Measurements from ENCODE around the gene POC1A.
A peak's percentile ranks its signal among the peaks of the same experiment; 100 is the strongest.

POC1A gene

DNA sequence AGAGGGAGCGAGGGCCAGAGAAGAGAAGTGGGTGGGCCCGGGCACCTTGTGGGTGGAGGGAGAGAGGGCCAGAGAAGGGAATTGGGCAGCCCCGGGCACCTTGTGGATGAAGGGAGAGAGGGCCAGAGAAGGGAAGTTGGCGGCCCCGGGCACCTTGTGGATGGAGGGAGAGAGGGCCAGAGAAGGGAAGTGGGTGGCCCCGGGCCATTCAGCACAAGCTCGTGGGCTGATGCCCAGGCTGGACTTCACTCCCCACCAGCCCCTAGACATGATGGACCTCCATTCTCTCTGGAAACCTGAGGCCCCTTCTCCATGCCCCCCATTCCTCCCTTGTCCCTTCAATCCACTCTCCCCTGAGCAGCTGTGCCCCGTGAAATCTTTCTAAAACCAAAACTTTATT is 113.6 kb downstream of the POC1A start:
- TF ChIP-seq, protein P1, sequence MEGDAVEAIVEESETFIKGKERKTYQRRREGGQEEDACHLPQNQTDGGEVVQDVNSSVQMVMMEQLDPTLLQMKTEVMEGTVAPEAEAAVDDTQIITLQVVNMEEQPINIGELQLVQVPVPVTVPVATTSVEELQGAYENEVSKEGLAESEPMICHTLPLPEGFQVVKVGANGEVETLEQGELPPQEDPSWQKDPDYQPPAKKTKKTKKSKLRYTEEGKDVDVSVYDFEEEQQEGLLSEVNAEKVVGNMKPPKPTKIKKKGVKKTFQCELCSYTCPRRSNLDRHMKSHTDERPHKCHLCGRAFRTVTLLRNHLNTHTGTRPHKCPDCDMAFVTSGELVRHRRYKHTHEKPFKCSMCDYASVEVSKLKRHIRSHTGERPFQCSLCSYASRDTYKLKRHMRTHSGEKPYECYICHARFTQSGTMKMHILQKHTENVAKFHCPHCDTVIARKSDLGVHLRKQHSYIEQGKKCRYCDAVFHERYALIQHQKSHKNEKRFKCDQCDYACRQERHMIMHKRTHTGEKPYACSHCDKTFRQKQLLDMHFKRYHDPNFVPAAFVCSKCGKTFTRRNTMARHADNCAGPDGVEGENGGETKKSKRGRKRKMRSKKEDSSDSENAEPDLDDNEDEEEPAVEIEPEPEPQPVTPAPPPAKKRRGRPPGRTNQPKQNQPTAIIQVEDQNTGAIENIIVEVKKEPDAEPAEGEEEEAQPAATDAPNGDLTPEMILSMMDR (IDR thresholded peaks at IDR 0.05), result no peak
- H3K27me3 ChIP-seq, result no peaks in the 10 kb centered on the region
- no peak for DNase-seq
- no peaks in the 10 kb centered on the region for H3K36me3 ChIP-seq
- H3K27ac ChIP-seq, result peak overlapping the region in 1 of 2 donors; percentile 5
- no peak overlapping the region for H3K4me3 ChIP-seq
- peaks cover 0 to 30% (median 13%) of the 10 kb centered on the region in 4 donors for H3K4me1 ChIP-seq
- intact Hi-C loops (cut with DNase I; ENCODE audit: low total_unique reads), result no loop called here
- H3K9me3 ChIP-seq, result no peaks in the 10 kb centered on the region

DNA sequence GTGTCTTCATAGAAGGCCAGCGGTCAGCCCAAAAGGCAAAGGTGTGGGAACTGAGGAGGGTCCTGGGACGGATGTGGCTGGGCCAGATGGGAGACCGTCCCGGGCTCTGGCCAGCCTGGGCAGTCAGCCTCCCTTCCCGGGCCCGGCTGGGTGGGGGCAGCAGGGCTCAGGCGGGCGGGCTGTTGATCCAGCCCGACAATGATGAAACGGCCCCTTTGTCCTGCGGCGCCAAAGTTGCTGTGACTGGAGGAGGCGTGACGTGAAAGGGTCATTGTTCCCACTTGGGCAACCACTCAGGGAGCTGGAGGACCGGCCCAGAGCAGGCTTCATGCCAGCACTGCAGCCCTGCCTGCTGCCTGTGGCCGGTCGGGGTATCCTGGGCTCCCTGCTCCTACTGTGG is 114.4 kb downstream of the POC1A start:
- Histone ChIP-seq H3K27me3 (no peaks in the 10 kb centered on the region), H3K9me3 (no peaks in the 10 kb centered on the region), H3K4me1 (peaks cover 0 to 23% (median 9%) of the 10 kb centered on the region in 4 donors), H3K36me3 (no peaks in the 10 kb centered on the region), H3K4me3 (no peak overlapping the region), H3K27ac (no peak overlapping the region)
- intact Hi-C loops (cut with DNase I; ENCODE audit: low total_unique reads), result no loop called here
- TF ChIP-seq, protein P1 (IDR thresholded peaks at IDR 0.05), result no peak
- peak; percentile 67 to 82 for DNase-seq

DNA sequence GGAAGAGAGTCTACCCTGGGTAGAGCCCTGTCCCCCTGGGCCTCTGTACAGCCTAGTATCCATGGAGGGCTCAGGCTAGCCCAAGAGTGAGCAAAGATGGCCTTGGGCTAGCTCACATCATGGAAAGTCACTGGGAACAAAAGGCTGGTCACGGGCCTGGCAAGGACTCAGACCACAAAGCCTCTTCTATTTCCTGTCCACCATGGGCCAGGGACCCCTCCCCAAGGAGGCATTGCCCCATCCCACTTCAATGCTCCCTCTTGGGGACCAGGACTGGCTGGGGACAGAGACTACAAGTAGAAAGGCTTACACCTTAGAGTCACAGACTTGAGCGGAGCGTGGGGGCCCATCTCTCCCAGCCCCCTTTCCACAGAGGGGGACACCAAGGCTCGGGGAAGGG is 114.8 kb downstream of the POC1A start:
- Histone ChIP-seq H3K36me3 (no peaks in the 10 kb centered on the region), H3K4me1 (peaks cover 0 to 20% (median 9%) of the 10 kb centered on the region in 4 donors), H3K27me3 (no peaks in the 10 kb centered on the region), H3K9me3 (no peaks in the 10 kb centered on the region), H3K27ac (no peak overlapping the region), H3K4me3 (no peak overlapping the region)
- no peak for DNase-seq
- TF ChIP-seq, protein P1 (IDR thresholded peaks at IDR 0.05), result no peak
- intact Hi-C loops (cut with DNase I; ENCODE audit: low total_unique reads), result no loop called here

DNA sequence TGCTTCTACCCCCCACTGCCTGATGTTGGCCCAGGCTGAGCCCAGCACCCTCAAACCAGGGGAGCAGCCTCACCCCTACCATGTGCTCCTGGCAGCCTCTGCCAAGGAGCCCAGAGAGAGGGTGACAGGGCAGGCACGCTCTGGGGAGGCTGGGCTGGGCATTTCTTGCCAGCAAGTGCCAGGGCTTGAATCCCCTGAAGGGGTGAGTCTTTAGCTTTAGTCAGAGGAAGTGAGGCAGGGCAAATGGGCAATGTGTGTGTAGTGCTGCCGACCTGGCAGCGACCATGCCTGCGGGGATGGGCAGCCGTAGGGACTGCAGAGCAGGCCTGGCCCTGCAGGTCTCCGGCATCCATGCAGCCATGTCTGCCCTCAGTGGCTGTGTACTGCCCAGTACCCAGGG is 116.0 kb downstream of the POC1A start:
- no peak overlapping the region for H3K27ac ChIP-seq
- peaks cover 0 to 13% (median 4%) of the 10 kb centered on the region in 4 donors for H3K4me1 ChIP-seq
- no peak for DNase-seq
- TF ChIP-seq, protein P1 (IDR thresholded peaks at IDR 0.05), result no peak
- no peaks in the 10 kb centered on the region for H3K27me3 ChIP-seq
- intact Hi-C loops (cut with DNase I; ENCODE audit: low total_unique reads), result no loop called here
- no peaks in the 10 kb centered on the region for H3K36me3 ChIP-seq
- no peaks in the 10 kb centered on the region for H3K9me3 ChIP-seq
- H3K4me3 ChIP-seq, result no peak overlapping the region

DNA sequence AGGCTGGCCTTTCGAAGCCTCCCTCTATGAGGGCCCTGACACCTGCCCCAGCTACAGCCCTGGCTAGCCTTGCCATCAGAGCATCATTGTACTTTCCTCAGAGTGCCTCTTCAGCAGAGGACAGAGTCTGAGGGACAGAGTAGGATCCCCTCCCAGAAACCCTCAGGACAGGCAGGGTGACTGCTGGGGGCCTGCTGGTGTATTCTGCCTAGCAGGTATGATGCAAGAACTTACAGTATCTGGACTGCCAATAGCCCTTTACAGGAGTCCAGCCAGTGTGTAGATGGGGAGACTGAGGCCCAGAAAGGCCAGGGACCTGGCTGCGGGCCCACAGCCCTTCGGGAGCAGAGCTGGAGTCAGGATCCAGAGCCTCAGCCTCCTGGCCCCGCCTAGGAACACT is 116.9 kb downstream of the POC1A start:
- TF ChIP-seq, protein P1 (IDR thresholded peaks at IDR 0.05), result no peak
- no peaks in the 10 kb centered on the region for H3K36me3 ChIP-seq
- no peaks in the 10 kb centered on the region for H3K27me3 ChIP-seq
- no peak overlapping the region for H3K4me3 ChIP-seq
- no peak for DNase-seq
- intact Hi-C loops (cut with DNase I; ENCODE audit: low total_unique reads), result no loop called here
- H3K27ac ChIP-seq, result no peak overlapping the region
- no peaks in the 10 kb centered on the region for H3K9me3 ChIP-seq
- peaks cover 0 to 13% (median 4%) of the 10 kb centered on the region in 4 donors for H3K4me1 ChIP-seq

- peaks cover 0 to 13% (median 4%) of the 10 kb centered on the region in 4 donors for H3K4me1 ChIP-seq
- no peaks in the 10 kb centered on the region for H3K9me3 ChIP-seq
- no peak overlapping the region for H3K27ac ChIP-seq
- TF ChIP-seq, protein P1 (IDR thresholded peaks at IDR 0.05), result no peak
- no peak overlapping the region for H3K4me3 ChIP-seq
- intact Hi-C loops (cut with DNase I; ENCODE audit: low total_unique reads), result no loop called here
- H3K27me3 ChIP-seq, result no peaks in the 10 kb centered on the region
- no peak for DNase-seq
- H3K36me3 ChIP-seq, result no peaks in the 10 kb centered on the region
Observed at GRCh38 chr3:52036829-52037228, 117.4 kb downstream of the POC1A start.

All from tibial artery (tissue), 4 donors.